ENCODE results near the gene RPS6KA6.

The RPS6KA6 gene

DNA sequence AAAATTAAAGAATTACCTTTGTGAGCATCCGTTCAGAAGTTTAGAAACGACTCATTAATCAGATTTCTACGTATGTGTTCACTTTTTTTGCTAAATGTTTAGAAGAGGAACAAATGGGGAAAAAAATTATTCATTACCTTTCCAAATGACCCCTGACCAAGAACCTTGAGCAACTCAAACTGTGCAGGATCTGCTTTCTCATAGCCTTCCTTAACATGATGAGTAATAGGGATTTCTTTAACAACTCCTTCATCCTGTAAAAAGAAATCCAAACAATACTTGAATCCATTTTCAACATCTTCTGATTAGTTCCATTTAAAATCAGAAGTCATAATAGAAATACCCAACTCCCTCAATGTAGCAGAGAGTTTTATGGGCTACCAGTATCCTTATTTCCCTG, 32.1 kb downstream of the RPS6KA6 start:
- DNase-seq (ENCODE audit: low read depth) = no peak
- no peak overlapping the region for H3K4me3 ChIP-seq (ENCODE audit: low read depth, low read length)
- TF ChIP-seq, protein P1, sequence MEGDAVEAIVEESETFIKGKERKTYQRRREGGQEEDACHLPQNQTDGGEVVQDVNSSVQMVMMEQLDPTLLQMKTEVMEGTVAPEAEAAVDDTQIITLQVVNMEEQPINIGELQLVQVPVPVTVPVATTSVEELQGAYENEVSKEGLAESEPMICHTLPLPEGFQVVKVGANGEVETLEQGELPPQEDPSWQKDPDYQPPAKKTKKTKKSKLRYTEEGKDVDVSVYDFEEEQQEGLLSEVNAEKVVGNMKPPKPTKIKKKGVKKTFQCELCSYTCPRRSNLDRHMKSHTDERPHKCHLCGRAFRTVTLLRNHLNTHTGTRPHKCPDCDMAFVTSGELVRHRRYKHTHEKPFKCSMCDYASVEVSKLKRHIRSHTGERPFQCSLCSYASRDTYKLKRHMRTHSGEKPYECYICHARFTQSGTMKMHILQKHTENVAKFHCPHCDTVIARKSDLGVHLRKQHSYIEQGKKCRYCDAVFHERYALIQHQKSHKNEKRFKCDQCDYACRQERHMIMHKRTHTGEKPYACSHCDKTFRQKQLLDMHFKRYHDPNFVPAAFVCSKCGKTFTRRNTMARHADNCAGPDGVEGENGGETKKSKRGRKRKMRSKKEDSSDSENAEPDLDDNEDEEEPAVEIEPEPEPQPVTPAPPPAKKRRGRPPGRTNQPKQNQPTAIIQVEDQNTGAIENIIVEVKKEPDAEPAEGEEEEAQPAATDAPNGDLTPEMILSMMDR (IDR thresholded peaks at IDR 0.05; ENCODE audit: insufficient read depth, low read depth, low read length, missing control alignments) = no peak

DNA sequence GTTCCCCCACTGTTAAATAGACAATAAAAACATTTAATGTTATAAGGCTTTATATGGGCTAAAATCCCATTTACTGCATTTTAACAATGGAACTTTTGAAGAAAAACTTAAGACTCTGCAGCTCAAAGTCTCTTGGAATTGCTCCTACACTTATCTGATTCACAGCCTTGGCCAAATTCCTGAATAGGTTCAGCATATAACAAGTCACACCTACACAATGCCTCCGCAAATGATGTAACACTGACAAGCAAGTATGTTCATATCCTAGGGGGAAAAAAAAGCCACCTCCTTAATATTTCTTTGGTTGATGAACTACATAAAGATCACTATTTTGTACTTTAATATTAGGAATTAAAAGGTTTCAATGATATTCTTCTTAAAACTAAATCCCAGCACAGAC, 34.5 kb downstream of the RPS6KA6 start:
- DNase-seq (ENCODE audit: low read depth) = no peak
- TF ChIP-seq, protein P1 (IDR thresholded peaks at IDR 0.05; ENCODE audit: insufficient read depth, low read depth, low read length, missing control alignments) = no peak
- no peak overlapping the region for H3K4me3 ChIP-seq (ENCODE audit: low read depth, low read length)

- DNase-seq (ENCODE audit: low read depth) = no peak
- TF ChIP-seq, protein P1 (IDR thresholded peaks at IDR 0.05; ENCODE audit: insufficient read depth, low read depth, low read length, missing control alignments) = no peak
- H3K4me3 ChIP-seq (ENCODE audit: low read depth, low read length) = no peak overlapping the region
Measured at GRCh38 chrX:84144991-84145390, 43.0 kb downstream of the RPS6KA6 start.

- no peak for DNase-seq (ENCODE audit: low read depth)
- TF ChIP-seq, protein P1 (IDR thresholded peaks at IDR 0.05; ENCODE audit: insufficient read depth, low read depth, low read length, missing control alignments) = no peak
- no peak overlapping the region for H3K4me3 ChIP-seq (ENCODE audit: low read depth, low read length)
Measured at GRCh38 chrX:84144281-84144680, 43.7 kb downstream of the RPS6KA6 start.

DNA sequence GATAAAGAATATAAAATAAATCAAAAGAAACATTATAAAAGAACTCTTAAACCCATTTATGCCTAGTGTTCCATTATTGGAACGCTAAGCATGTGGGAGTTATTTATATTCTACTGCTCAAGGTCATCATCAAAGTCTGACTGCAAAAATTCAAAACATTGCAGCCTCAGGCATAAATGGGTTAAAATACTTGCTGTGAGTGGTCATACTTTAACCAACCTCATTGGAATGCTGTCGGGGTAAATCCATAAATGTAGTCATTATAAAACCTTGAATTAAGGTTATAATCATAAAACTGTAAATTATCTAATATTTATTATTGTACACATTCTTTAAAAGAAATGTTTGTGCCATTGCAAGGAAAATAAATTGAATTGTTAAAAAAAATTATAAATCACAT, 55.0 kb downstream of the RPS6KA6 start:
- H3K4me3 ChIP-seq (ENCODE audit: low read depth, low read length) = no peak overlapping the region
- DNase-seq (ENCODE audit: low read depth) = no peak
- TF ChIP-seq, protein P1 (IDR thresholded peaks at IDR 0.05; ENCODE audit: insufficient read depth, low read depth, low read length, missing control alignments) = no peak

- no peak for DNase-seq (ENCODE audit: low read depth)
- TF ChIP-seq, protein P1 (IDR thresholded peaks at IDR 0.05; ENCODE audit: insufficient read depth, low read depth, low read length, missing control alignments) = no peak
- no peak overlapping the region for H3K4me3 ChIP-seq (ENCODE audit: low read depth, low read length)
Measured at GRCh38 chrX:84123585-84123984, 64.4 kb downstream of the RPS6KA6 start.

- H3K4me3 ChIP-seq (ENCODE audit: low read depth, low read length) = no peak overlapping the region
- TF ChIP-seq, protein P1 (IDR thresholded peaks at IDR 0.05; ENCODE audit: insufficient read depth, low read depth, low read length, missing control alignments) = no peak
- DNase-seq (ENCODE audit: low read depth) = no peak
Measured at GRCh38 chrX:84118769-84119168, 69.2 kb downstream of the RPS6KA6 start.

Measured in GM12865 (cell line).